Loucy (cell line): ENCODE data around the gene CSNK2A1.

ENCODE experiments used
- H2AFZ ChIP-seq: fragments of 200-600 bp; sonication (generic); 2 replicates; pipeline ENCODE4 v1.6.0; 2016; ENCODE audit warnings: antibody characterized with exemption, mild to moderate bottlenecking, low read length, moderate library complexity
- H3F3A ChIP-seq: fragments of 200-600 bp; 2 replicates; pipeline ENCODE4 v1.6.0; 2016; ENCODE audit warnings: antibody characterized with exemption, low read depth, mild to moderate bottlenecking
- H3K27me3 ChIP-seq: fragments of 200-600 bp; sonication (generic); 2 replicates; pipeline ENCODE4 v1.6.1; 2014; ENCODE audit warnings: low read length, mild to moderate bottlenecking; ENCODE audit not compliant: insufficient read depth, poor library complexity, severe bottlenecking
- H3K36me3 ChIP-seq: fragments of 200-600 bp; sonication (generic); 2 replicates; pipeline ENCODE4 v1.6.1; 2016; ENCODE audit warnings: low read length; ENCODE audit not compliant: insufficient read depth
- H3K4me1 ChIP-seq: fragments of 200-600 bp; sonication (generic); 2 replicates; pipeline ENCODE4 v1.5.1; 2014; ENCODE audit warnings: low read length, mild to moderate bottlenecking; ENCODE audit not compliant: insufficient read depth, poor library complexity, severe bottlenecking
- H3K4me2 ChIP-seq: fragments of 200-600 bp; sonication (generic); 2 replicates; pipeline ENCODE4 v1.6.0; 2014; ENCODE audit warnings: antibody characterized with exemption, low read length, low read depth, mild to moderate bottlenecking; ENCODE audit not compliant: poor library complexity, severe bottlenecking
- H3K4me3 ChIP-seq: fragments of 200-600 bp; sonication (generic); 2 replicates; pipeline ENCODE4 v1.5.1; 2014; ENCODE audit warnings: low read length, mild to moderate bottlenecking, mixed read lengths; ENCODE audit not compliant: poor library complexity, severe bottlenecking
- H3K79me2 ChIP-seq: fragments of 200-600 bp; sonication (generic); 2 replicates; pipeline ENCODE4 v1.6.1; 2014; ENCODE audit warnings: low read length; ENCODE audit not compliant: insufficient read depth
- H3K9ac ChIP-seq: fragments of 200-600 bp; sonication (generic); 2 replicates; pipeline ENCODE4 v1.6.0; 2014; ENCODE audit warnings: mild to moderate bottlenecking, low read depth, low read length, moderate library complexity; ENCODE audit not compliant: poor library complexity, severe bottlenecking
- H3K9me2 ChIP-seq: fragments of 200-600 bp; sonication (generic); replicated peaks from 2 replicates; pipeline ENCODE4 v1.6.1; 2016; ENCODE audit warnings: low read depth, low read length, mixed read lengths
- H3K9me3 ChIP-seq: fragments of 200-600 bp; sonication (generic); 2 replicates; pipeline ENCODE4 v1.6.1; 2014; ENCODE audit warnings: mild to moderate bottlenecking, antibody characterized with exemption, low read length, low read depth; ENCODE audit not compliant: insufficient read depth
- H4K20me1 ChIP-seq: fragments of 200-600 bp; sonication (generic); 2 replicates; pipeline ENCODE4 v1.6.0; 2014; ENCODE audit warnings: antibody characterized with exemption, low read length, mild to moderate bottlenecking; ENCODE audit not compliant: insufficient read depth, poor library complexity, severe bottlenecking
- CTCF ChIP-seq: fragments of 200-600 bp; sonication (generic); conservative IDR thresholded peaks from 2 replicates; pipeline ENCODE4 v1.5.1; 2014; ENCODE audit warnings: mild to moderate bottlenecking, antibody characterized with exemption, low read length
- EZH2phosphoT487 ChIP-seq: fragments of 200-600 bp; IDR thresholded peaks from 2 replicates; pipeline ENCODE4 v1.6.1; 2018; ENCODE audit warnings: antibody characterized with exemption, mild to moderate bottlenecking, moderate library complexity, borderline replicate concordance

CSNK2A1 gene

DNA sequence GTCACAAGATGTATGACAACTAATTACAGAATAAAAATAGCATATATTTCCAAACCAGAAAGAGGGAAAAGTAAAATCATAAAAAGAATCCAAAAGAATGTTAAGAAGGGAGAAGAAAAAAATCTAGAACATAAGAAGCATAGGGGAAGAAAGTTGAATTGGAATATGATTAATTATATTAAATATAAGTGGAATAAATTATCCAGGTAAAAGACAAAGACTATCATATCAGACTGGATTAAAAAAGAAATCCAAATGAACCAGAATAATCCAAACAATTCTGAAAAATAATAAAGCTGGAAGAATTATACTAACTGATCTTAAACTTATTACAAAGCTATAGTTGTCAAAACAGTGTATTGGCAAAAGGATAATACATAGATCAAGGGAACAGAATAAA, 23.6 kb downstream of the CSNK2A1 start:
- H4K20me1 ChIP-seq, result peaks cover 66% of the 10 kb centered on the region
- H3K36me3 ChIP-seq, result peaks cover 42% of the 10 kb centered on the region

GRCh38 chr20:517221-517620, 26.4 kb downstream of the CSNK2A1 start:
- peaks cover 97% of the 10 kb centered on the region for H3K79me2 ChIP-seq
- peaks cover 80% of the 10 kb centered on the region for H4K20me1 ChIP-seq
- no peaks in the 10 kb centered on the region for H3K27me3 ChIP-seq
- H2AFZ ChIP-seq, result no peak overlapping the region
- no peak overlapping the region for H3K4me3 ChIP-seq
- H3K9ac ChIP-seq, result no peak overlapping the region
- H3F3A ChIP-seq, result no peaks in the 10 kb centered on the region
- no peak overlapping the region for H3K4me2 ChIP-seq
- TF ChIP-seq CTCF (no peak), EZH2phosphoT487 (no peak)
- peaks cover 4% of the 10 kb centered on the region; the same call in 1 of the 2 replicates for H3K9me3 ChIP-seq
- H3K9me2 ChIP-seq, result no peaks in the 10 kb centered on the region
- peaks cover 8% of the 10 kb centered on the region for H3K4me1 ChIP-seq
- H3K36me3 ChIP-seq, result peaks cover 34% of the 10 kb centered on the region

More for the DNA sequence above, 23.6 kb downstream of the CSNK2A1 start:
- Histone ChIP-seq H3K27me3 (no peaks in the 10 kb centered on the region), H3F3A (no peaks in the 10 kb centered on the region), H2AFZ (no peak overlapping the region), H3K9ac (no peak overlapping the region), H3K4me2 (no peak overlapping the region), H3K79me2 (peaks cover 96% of the 10 kb centered on the region), H3K4me1 (peaks cover 5% of the 10 kb centered on the region), H3K9me3 (peaks cover 4% of the 10 kb centered on the region; the same call in 1 of the 2 replicates), H3K4me3 (no peak overlapping the region), H3K9me2 (no peaks in the 10 kb centered on the region)
- TF ChIP-seq EZH2phosphoT487, result no peak
- no peak for TF ChIP-seq CTCF

DNA sequence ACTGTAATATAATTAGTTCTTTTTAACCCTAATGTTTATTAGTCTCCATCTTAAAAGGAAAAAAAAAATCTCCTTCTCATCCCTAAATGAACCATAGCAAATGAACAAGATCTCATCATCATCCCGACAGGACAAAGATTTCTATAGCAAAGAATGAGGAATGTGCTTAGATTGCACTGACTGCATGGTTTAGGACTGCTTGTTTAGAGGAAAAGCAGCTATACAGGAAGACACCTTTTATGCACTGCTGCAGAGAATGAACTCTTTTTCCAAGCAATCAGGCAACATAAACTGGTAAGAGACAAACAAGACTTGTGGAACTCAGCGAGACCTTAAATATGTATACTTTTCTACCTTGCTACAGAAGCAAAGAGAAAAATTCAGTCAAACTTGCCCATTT, 26.8 kb downstream of the CSNK2A1 start:
- peaks cover 4% of the 10 kb centered on the region; the same call in 1 of the 2 replicates for H3K9me3 ChIP-seq
- H4K20me1 ChIP-seq, result peaks cover 80% of the 10 kb centered on the region
- peaks cover 29% of the 10 kb centered on the region for H3K36me3 ChIP-seq
- no peaks in the 10 kb centered on the region for H3F3A ChIP-seq
- peaks cover 97% of the 10 kb centered on the region for H3K79me2 ChIP-seq
- H3K4me1 ChIP-seq, result peaks cover 8% of the 10 kb centered on the region
- no peak overlapping the region for H3K9ac ChIP-seq
- H3K27me3 ChIP-seq, result no peaks in the 10 kb centered on the region
- H3K9me2 ChIP-seq, result no peaks in the 10 kb centered on the region
- no peak overlapping the region for H3K4me3 ChIP-seq
- no peak overlapping the region for H2AFZ ChIP-seq
- TF ChIP-seq EZH2phosphoT487 (no peak), CTCF (no peak)
- no peak overlapping the region for H3K4me2 ChIP-seq
